ENCODE measurements around the gene MYH16.

GRCh38 chr7:99324559-99324958 lies 51.9 kb downstream of the MYH16 start:
- TF ChIP-seq CTCF (conservative IDR thresholded peaks at IDR 0.05; ENCODE audit: low read depth, low read length): no peak
- no peak for TF ChIP-seq EZH2 (IDR thresholded peaks at IDR 0.05; ENCODE audit: low read length, unreplicated experiment)
- no peak for TF ChIP-seq EZH2phosphoT487 (IDR thresholded peaks at IDR 0.05; ENCODE audit: borderline replicate concordance, low read length)
